Stomach (tissue), 9 donors: ENCODE measurements around the gene LIME1. TPM values are rescaled to one million over a fixed set of nuclear protein-coding genes. Genes with fewer than 3 reads are reported as not detected.
A peak's percentile ranks its signal among the peaks of the same experiment; 100 is the strongest.

Experiments used
- DNase-seq, 2 donors: peaks; one replicate each; pipeline versions ENCODE4 v3.0.0 to v3.0.0-alpha.2; 2013 to 2019
- H3K27ac ChIP-seq, 5 donors: fragments of 200-600 bp in 4 of 5; sonication (generic) in 4 of 5; one replicate each; pipeline ENCODE4 v1.5.1; 2013 to 2019; ENCODE audit warnings: mild to moderate bottlenecking in 1 of 5, moderate library complexity in 1 of 5
- H3K27me3 ChIP-seq, 3 donors: fragments of 200-600 bp; sonication (generic); one replicate each; pipeline ENCODE4 v1.5.1; 2017 to 2019; ENCODE audit warnings: mixed run types in 1 of 3
- H3K36me3 ChIP-seq, 4 donors: fragments of 200-600 bp; sonication (generic); 1 replicate in 3 of 4; 2 replicates in 1 of 4; pipeline ENCODE4 v1.5.1; 2016 to 2019
- H3K4me1 ChIP-seq, 4 donors: fragments of 200-600 bp; sonication (generic); one replicate each; pipeline ENCODE4 v1.5.1; 2016 to 2019
- H3K4me3 ChIP-seq, 4 donors: fragments of 200-600 bp; sonication (generic) in 3 of 4; one replicate each; pipeline ENCODE4 v1.5.1; 2016 to 2019; ENCODE audit warnings: mild to moderate bottlenecking in 1 of 4
- H3K9me3 ChIP-seq, 4 donors: fragments of 200-600 bp; sonication (generic); one replicate each; pipeline ENCODE4 v1.5.1; 2016 to 2019
- CTCF ChIP-seq, 7 experiments: fragments of 450-650 bp in 4 of 7; fragments of 200-600 bp in 3 of 7; sonication (generic) in 3 of 7; IDR thresholded peaks; one replicate each; pipeline ENCODE4 v1.5.1; 2016 to 2019; ENCODE audit warnings: antibody characterized with exemption in 7 of 7, control low read depth in 2 of 7, mild to moderate bottlenecking in 1 of 7
- EP300 ChIP-seq: sonication (generic); formaldehyde crosslinking; IDR thresholded peaks from one replicate; pipeline ENCODE4 v1.6.1; 2017; ENCODE audit warnings: antibody characterized with exemption
- POLR2A ChIP-seq, 4 donors: fragments of 450-650 bp; IDR thresholded peaks; one replicate each; pipeline ENCODE4 v1.6.1; 2016; ENCODE audit warnings: antibody characterized with exemption in 4 of 4, control low read depth in 2 of 4, mild to moderate bottlenecking in 1 of 4, moderate library complexity in 1 of 4
- POLR2AphosphoS5 ChIP-seq, 3 donors: sonication (generic); formaldehyde crosslinking; IDR thresholded peaks; one replicate each; pipeline ENCODE4 v1.6.1; 2016; ENCODE audit warnings: antibody characterized with exemption in 3 of 3
- WGBS, 5 donors: extraction: QIAGEN DNeasy Blood & Tissue Kit in 3 of 5; methylation state at CpG; one replicate each; pipeline versions ENCODE4 v1.1.5 to v1.1.7; 2013 to 2018; 5-methylcytosine and 5-hydroxymethylcytosine counted together
- intact Hi-C: fragments of 100-400 bp; cut with DNase I; formaldehyde crosslinking; loops from one replicate; pipeline ENCODE4 v1.15.1; 2023; ENCODE audit warnings: low total_unique reads
- polyA plus RNA-seq, 3 donors: library from polyadenylated mRNA; stranded (reverse); fragments of 200-250 nt; gene quantifications; one replicate each; pipeline ENCODE4 v1.2.3, GENCODE V29; 2013
- total RNA-seq, 5 donors: library from RNA; depleted of rRNA; stranded (reverse); fragments of >200 nt; gene quantifications; one replicate each; pipeline versions ENCODE4 v1.1.0 to v1.2.3, GENCODE V29; 2014 to 2016
- donor health status: healthy with polysubstance abuse.
- donor health status: Bipolar disorder and iron deficiency.
- donor health status: healthy.

The LIME1 gene
- total and polyA plus RNA-seq, 8 donors: 3.6 to 117 (median 18.5) TPM

GRCh38 chr20:63748934-63749270 lies 12.4 kb downstream of the LIME1 start:
- intact Hi-C loops: no loop called here
- Histone ChIP-seq H3K4me1 (no peaks in the 10 kb centered on the region), H3K36me3 (peaks cover 0 to 21% (median 11%) of the 10 kb centered on the region in 4 donors), H3K27ac (no peak overlapping the region), H3K9me3 (no peaks in the 10 kb centered on the region), H3K4me3 (no peak overlapping the region), H3K27me3 (no peaks in the 10 kb centered on the region)
- TF ChIP-seq POLR2AphosphoS5 (IDR thresholded peaks at IDR 0.05): no peak
- DNase-seq: no peak
- 75 to 94% (median 90%) methylated on average over 5 to 11 of the region's 11 CpGs for WGBS, 5 donors

GRCh38 chr20:63749597-63750508 lies 13.4 kb downstream of the LIME1 start:
- Histone ChIP-seq H3K36me3 (peaks cover 0 to 21% (median 10%) of the 10 kb centered on the region in 4 donors), H3K27ac (no peak overlapping the region), H3K4me1 (no peaks in the 10 kb centered on the region), H3K27me3 (no peaks in the 10 kb centered on the region), H3K4me3 (no peak overlapping the region), H3K9me3 (no peaks in the 10 kb centered on the region)
- 81 to 90% (median 87%) methylated on average over 8 to 16 of the region's 16 CpGs for WGBS, 5 donors
- intact Hi-C loops: no loop called here
- TF ChIP-seq CTCF (IDR thresholded peaks at IDR 0.05) (no peak), POLR2A (IDR thresholded peaks at IDR 0.05) (no peak), POLR2AphosphoS5 (IDR thresholded peaks at IDR 0.05) (no peak), EP300 (no peak)
- DNase-seq: no peak

- Histone ChIP-seq H3K4me3 (no peak overlapping the region), H3K36me3 (peaks cover 0 to 19% (median 9%) of the 10 kb centered on the region in 4 donors), H3K4me1 (no peaks in the 10 kb centered on the region), H3K9me3 (no peaks in the 10 kb centered on the region), H3K27ac (peak overlapping the region in 2 of 5 donors; percentile 8 to 27), H3K27me3 (no peaks in the 10 kb centered on the region)
- TF ChIP-seq POLR2A (IDR thresholded peaks at IDR 0.05) (no peak), CTCF (IDR thresholded peaks at IDR 0.05) (no peak), POLR2AphosphoS5 (IDR thresholded peaks at IDR 0.05) (no peak), EP300 (no peak)
- 63 to 68% (median 66%) methylated on average over 20 to 26 of the region's 26 CpGs for WGBS, 5 donors
- intact Hi-C loops: no loop called here
- DNase-seq: peak in 1 of 2 donors; percentile 46
These were observed 14.5 kb downstream of the LIME1 start for GRCh38 chr20:63750807-63751470.

- intact Hi-C loops: no loop called here
- Histone ChIP-seq H3K9me3 (no peaks in the 10 kb centered on the region), H3K27me3 (no peaks in the 10 kb centered on the region), H3K4me3 (no peak overlapping the region), H3K27ac (peak overlapping the region in 2 of 5 donors; percentile 8 to 27), H3K4me1 (no peaks in the 10 kb centered on the region), H3K36me3 (peaks cover 0 to 13% (median 5%) of the 10 kb centered on the region in 4 donors)
- DNase-seq: no peak
- 69 to 89% (median 76%) methylated on average over 17 to 39 of the region's 45 CpGs for WGBS, 5 donors
- TF ChIP-seq EP300 (no peak), CTCF (IDR thresholded peaks at IDR 0.05) (no peak), POLR2A (IDR thresholded peaks at IDR 0.05) (no peak), POLR2AphosphoS5 (IDR thresholded peaks at IDR 0.05) (no peak)
These were observed 15.2 kb downstream of the LIME1 start for GRCh38 chr20:63751471-63752271.
